K562 (cell line): ENCODE measurements around the gene RAB24.

Experiments used
- CTCF ChIP-seq, 3 experiments: IDR thresholded peaks in 2 of 3; conservative IDR thresholded peaks in 1 of 3; 2 replicates each; pipeline ENCODE4 v1.5.1; 2011 to 2012; ENCODE audit warnings: low read length in 3 of 3, mild to moderate bottlenecking in 3 of 3, control low read depth in 2 of 3, improper control_type of control experiment in 1 of 3, inconsistent platforms in 1 of 3, low read depth in 1 of 3, mixed read lengths in 1 of 3, moderate library complexity in 1 of 3; ENCODE audit not compliant: insufficient read depth in 2 of 3
- ELK1 ChIP-seq: sonication (generic); formaldehyde crosslinking; IDR thresholded peaks from 2 replicates; pipeline ENCODE4 v1.8.1; 2022; ENCODE audit warnings: missing genetic modification reagents
- EP300 ChIP-seq: IDR thresholded peaks from 2 replicates; pipeline ENCODE4 v1.6.1; 2012; ENCODE audit warnings: low read length, improper control_type of control experiment
- HDAC2 ChIP-seq: fragments of 450-650 bp; IDR thresholded peaks from 2 replicates; pipeline ENCODE4 v1.6.1; 2016; ENCODE audit warnings: mild to moderate bottlenecking
- HINFP ChIP-seq: fragments of 450-650 bp; conservative IDR thresholded peaks from 2 replicates; pipeline ENCODE4 v1.6.1; 2016; ENCODE audit warnings: missing genetic modification characterization, low read depth, mild to moderate bottlenecking, control low read depth, missing compliant biosample characterization
- PKNOX1 ChIP-seq: fragments of 450-650 bp; IDR thresholded peaks from 2 replicates; pipeline ENCODE4 v1.6.1; 2016
- RBM34 ChIP-seq: fragments of 200-400 bp; formaldehyde crosslinking; IDR thresholded peaks from 2 replicates; pipeline ENCODE4 v1.6.1; 2018; ENCODE audit warnings: low read length, borderline replicate concordance; ENCODE audit not compliant: insufficient read depth
- RCOR1 ChIP-seq, 2 experiments: IDR thresholded peaks; 2 replicates each; pipeline ENCODE4 v1.6.1; 2012; ENCODE audit warnings: low read depth in 2 of 2, low read length in 2 of 2, borderline replicate concordance in 1 of 2, improper control_type of control experiment in 1 of 2
- SIN3A ChIP-seq, 2 experiments: fragments of 150-350 bp in 1 of 2; IDR thresholded peaks; 2 replicates each; pipeline ENCODE4 v1.6.1; 2011 to 2016; ENCODE audit warnings: borderline replicate concordance in 2 of 2, low read depth in 2 of 2, low read length in 2 of 2, mild to moderate bottlenecking in 2 of 2, moderate library complexity in 2 of 2; ENCODE audit not compliant: control insufficient read depth in 1 of 2
- SP2 ChIP-seq: IDR thresholded peaks from 2 replicates; pipeline ENCODE4 v1.6.1; 2011; ENCODE audit warnings: mild to moderate bottlenecking, low read depth, low read length, moderate library complexity; ENCODE audit not compliant: poor library complexity, severe bottlenecking; ENCODE audit errors: extremely low read depth
- TBL1XR1 ChIP-seq, 2 experiments: IDR thresholded peaks; 2 replicates each; pipeline ENCODE4 v1.6.1; 2012; ENCODE audit warnings: improper control_type of control experiment in 2 of 2, low read length in 2 of 2, mild to moderate bottlenecking in 1 of 2
- ZBTB26 ChIP-seq: fragments of 450-650 bp; formaldehyde crosslinking; IDR thresholded peaks from 2 replicates; pipeline ENCODE4 v1.4.0; 2022; ENCODE audit warnings: missing genetic modification characterization
- ZNF583 ChIP-seq: fragments of 250-450 bp; sonication (Bioruptor Pico); IDR thresholded peaks from 2 replicates; pipeline ENCODE4 v1.4.0; 2020
- TF ChIP-seq, protein P1 (sequence below): sonication (generic); formaldehyde crosslinking; IDR thresholded peaks from 2 replicates; pipeline ENCODE4 v1.8.0; 2022; ENCODE audit warnings: mild to moderate bottlenecking, low read depth, missing genetic modification reagents

DNA sequence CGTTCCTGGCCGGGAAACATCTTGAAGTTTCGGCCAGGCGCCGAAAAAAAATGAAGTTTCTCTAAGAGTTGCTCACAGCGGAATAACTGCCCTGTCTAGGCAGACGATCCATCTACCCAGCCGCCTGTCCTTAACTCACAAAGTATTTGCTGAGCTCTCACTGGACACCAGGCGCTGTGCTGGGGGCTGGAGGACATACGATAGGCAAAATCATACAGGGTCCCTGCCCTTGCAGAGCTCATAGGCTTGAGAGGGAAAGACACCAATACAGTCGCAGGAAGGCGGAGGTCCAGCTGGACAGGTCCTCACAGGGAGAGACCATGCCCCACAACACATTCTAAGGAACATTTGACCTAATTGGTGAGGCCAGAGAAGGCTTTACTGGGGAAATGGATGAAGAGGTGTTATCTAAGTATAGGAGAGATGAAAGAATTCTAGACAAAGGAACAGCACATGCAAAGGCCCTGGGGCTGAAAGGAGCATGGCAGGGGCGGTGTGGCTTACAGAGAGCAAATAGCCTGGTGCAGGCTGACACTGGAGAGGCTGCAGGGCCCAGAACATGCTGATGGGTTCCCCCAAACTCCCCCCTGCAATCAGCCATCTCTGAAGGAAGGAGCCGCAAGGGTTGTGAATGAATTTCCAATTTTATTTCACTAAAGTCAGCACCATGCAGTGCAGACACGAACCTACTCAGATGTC lies 10.2 kb upstream of the RAB24 start:
- TF ChIP-seq ELK1 (CRISPR knock-in tag): no peak
- no peak for TF ChIP-seq ZNF583
- TF ChIP-seq RCOR1 (IDR thresholded peaks at IDR 0.05; ENCODE audit: borderline replicate concordance in 1 of 2, low read depth in 2 of 2, low read length in 2 of 2): no peak
- no peak for TF ChIP-seq EP300
- TF ChIP-seq HDAC2: no peak
- no peak for TF ChIP-seq SP2
- TF ChIP-seq SIN3A (IDR thresholded peaks at IDR 0.05; ENCODE audit: borderline replicate concordance in 2 of 2, control insufficient read depth in 1 of 2, low read depth in 2 of 2, low read length in 2 of 2): no peak
- TF ChIP-seq, protein P1, sequence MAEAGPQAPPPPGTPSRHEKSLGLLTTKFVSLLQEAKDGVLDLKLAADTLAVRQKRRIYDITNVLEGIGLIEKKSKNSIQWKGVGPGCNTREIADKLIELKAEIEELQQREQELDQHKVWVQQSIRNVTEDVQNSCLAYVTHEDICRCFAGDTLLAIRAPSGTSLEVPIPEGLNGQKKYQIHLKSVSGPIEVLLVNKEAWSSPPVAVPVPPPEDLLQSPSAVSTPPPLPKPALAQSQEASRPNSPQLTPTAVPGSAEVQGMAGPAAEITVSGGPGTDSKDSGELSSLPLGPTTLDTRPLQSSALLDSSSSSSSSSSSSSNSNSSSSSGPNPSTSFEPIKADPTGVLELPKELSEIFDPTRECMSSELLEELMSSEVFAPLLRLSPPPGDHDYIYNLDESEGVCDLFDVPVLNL: no peak
- TF ChIP-seq CTCF (IDR thresholded peaks at IDR 0.05 in 2 of 3, conservative IDR thresholded peaks at IDR 0.05 in 1 of 3; ENCODE audit: insufficient read depth in 2 of 3, low read depth in 1 of 3, low read length in 3 of 3): no peak
- no peak for TF ChIP-seq ZBTB26 (CRISPR knock-in tag)
- no peak for TF ChIP-seq HINFP (tag)
- TF ChIP-seq PKNOX1: no peak
- TF ChIP-seq TBL1XR1 (IDR thresholded peaks at IDR 0.05; ENCODE audit: low read length in 2 of 2): no peak
- no peak for TF ChIP-seq RBM34
